ENCODE results near the gene MTHFD1.

Gene MTHFD1

DNA sequence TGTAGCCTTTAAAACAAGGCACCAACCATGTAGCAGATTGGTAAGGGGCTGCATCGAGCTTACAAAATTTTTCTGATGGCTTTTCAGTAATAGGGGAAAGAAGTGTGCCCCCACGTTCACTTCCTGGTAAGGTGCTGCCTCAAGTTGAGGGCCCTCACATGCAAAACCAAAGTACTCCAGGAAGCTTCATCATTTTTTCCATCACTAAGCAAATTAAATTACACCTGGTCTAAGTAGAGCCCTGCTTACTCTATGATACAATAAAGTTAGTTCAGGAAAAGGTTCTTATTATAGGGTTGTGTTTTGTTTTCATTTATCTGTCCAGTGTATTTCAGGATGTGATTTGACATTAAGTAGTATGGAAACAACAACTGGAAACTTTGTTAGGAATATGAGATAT, 62.1 kb downstream of the MTHFD1 start:
- no peak for DNase-seq

DNA sequence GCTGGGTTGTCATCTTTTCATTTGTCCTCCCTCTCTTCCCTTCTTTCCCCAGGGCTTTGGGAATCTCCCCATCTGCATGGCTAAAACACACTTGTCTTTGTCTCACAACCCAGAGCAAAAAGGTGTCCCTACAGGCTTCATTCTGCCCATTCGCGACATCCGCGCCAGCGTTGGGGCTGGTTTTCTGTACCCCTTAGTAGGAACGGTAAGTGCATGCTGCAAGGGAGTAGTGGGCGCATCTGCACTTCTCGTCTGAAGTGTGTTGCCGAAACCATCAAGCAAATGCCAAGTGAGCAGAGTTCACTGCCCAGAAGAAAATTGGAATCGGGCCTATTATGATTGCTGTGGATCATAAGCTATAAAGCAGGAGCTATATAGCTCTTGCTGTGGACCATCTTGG, 66.5 kb downstream of the MTHFD1 start:
- no peak for DNase-seq

DNA sequence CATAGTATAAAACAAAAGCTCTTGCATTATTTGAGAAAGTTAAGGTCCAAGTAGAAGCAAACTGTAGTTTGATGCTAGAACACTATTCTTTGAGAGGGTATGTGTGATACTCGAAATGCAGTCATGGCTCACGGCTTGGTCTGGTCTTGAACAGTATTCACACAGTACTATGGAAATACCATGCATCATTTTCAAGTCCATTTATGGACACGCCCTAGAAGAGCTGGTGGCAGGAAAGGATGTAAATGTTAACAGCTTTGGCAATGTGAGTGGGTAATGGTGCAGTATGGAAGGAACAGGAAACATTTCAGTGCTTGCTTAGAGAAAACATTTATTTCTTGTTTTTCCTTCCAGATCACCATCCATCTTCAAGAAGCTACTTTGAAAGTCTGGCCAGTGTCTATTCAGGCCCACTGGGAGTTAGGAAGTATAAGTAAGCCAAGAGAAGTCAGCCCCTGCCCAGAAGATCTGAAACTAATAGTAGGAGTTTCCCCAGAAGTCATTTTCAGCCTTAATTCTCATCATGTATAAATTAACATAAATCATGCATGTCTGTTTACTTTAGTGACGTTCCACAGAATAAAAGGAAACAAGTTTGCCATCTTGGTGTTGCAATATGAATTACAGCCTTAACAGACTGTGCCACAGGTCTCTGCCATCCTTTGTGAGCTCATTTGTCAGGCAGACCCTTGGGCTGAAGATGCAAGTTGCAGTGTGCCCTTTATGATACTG, 71.4 kb downstream of the MTHFD1 start:
- no peak for DNase-seq

DNA sequence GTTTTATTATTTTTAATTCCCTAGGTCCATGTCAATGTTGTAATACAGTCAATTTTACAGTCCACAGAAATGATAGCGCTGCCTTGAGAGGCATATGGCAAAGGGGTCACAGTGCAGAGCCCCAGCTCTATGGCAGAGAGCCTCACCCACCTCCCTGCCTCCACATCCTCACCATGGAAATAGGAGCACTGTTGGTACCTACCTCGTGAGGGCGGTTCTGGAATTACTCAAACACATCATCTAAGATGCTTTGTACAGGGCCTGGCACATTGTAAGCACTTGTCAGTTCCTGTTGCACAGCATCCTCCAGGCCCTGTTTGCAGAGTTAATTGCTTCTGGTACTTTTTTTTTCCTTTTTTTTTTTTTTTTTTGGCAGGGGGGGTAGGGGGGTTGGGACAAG, 73.1 kb downstream of the MTHFD1 start:
- no peak for DNase-seq

DNA sequence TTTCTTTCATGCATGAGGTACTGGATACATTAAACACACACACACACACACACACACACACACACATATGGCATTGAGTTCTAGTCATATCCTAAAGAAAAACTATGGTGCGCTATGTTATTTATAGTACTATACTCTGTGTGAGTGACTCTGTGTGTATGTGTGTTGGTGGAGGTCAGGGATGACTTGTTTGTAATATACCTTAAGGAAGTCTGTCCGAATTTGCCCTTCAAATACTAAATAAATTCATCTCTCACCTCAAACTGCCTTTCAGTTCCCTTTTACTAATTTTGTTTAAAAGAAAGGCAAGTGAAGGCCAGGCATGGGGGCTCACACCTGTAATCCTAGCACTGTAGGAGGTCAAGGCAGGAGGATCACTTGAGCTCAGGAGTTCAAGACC, 75.0 kb downstream of the MTHFD1 start:
- DNase-seq = no peak

DNA sequence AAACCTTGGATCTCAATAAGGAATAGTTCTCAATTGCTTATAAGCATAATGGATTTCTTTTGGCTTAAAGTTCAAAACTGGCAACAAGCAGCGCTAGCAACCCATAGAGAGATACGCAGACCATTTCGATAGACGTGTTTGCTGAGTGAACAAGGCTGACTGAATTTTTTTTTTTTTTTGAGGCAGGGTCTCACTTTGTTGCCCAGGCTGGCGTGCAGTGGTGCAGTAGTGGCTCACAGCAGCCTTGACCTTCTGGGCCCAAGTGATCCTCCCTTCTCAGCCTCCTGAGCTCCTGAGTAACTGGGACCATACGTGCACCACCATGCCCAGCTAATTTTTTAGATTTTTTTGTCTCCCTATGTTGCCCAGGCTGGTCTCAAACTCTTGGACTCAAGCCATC, 75.7 kb downstream of the MTHFD1 start:
- no peak for DNase-seq

DNA sequence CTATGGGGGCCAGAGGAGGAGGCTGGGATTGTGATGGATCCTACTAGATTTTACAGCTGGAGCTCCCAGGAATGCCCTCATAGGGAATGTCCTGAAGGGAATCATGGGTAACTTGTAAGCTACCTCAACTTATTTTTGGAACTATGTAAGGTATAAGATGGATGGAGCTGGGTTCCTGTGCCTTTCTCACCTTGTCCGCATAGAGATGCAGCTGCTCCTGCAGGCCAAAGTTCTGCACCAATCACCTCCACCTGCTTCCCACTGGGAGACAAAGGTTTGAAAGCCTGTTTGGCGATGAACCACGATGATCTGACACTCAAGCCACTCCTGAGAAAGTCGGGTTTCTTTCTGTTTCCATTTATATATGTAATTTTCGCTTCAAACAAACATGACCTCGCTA, 76.5 kb downstream of the MTHFD1 start:
- no peak for DNase-seq

DNA sequence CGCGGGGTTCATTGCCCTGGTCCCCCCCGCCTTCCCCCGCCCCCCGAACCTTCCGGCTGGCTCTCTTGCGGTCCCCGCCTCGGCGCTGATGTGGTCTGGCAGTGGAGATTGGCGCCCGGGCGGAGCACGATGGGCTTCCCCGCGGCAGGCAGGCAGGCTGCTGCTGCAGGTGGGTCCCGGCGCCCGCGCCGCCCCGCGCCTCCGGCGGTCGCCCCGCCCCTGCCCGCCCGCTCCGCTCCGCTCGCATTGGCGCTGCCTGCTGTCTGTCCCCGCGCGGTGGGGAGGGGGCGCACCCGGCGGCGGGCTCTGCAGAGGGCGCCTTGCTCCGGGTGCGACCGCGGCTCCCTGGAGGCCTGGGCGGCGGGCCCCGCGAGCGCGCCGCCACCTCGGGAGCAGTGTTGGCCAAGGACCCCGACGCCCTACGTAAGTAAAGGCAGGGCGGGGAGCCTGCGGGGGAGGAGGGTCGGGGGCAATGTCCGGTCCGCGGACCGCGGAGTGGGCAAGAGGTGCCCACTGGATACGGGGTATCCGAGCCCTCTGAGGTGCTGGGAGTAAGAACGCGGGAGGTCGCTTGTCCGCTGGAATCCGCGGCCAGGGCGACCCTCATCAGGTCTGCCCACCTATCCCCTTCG, 77.2 kb downstream of the MTHFD1 start, which contains the start of gene AKAP5:
AKAP5 (plus strand) TSS at position 309 of the 632 bp plus-strand sequence. CDS start 2,896 bp downstream, outside the sequence.
- DNase-seq = peak; percentile 77

DNA sequence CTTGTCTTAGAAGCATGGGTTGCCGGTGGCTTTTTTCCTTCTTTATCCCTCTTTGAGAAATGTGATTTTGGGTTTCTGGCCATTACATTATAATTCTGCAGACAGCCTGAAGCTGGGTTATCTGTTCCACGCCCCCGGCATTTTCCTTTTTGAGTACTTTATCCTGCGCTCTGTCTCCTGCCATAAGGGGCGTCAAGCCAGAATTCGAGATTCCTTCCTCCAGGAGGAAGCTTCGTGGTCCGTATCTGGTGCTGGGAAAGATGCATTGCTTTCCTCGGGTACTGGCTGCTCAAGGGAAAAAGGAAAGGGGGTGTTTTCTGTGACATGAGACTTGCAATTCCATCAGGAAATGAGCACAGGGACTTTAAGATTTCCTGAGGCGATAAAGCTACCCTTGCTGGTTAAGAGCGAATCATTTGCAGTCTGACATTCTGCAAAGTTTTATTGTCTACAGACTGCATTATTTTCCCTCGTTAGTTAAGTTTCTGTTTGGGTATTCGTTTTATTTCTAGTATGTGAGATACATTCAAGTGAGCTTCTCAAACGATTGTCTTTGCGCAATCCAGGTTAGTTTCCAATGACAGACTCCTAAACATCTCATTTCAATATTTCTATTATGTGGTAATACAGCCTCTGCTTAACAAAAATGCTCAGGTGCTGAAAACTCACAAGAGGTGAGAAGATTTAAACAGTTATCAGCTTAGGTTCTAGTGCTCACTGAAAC, 77.8 kb downstream of the MTHFD1 start:
- DNase-seq = peak; percentile 56

DNA sequence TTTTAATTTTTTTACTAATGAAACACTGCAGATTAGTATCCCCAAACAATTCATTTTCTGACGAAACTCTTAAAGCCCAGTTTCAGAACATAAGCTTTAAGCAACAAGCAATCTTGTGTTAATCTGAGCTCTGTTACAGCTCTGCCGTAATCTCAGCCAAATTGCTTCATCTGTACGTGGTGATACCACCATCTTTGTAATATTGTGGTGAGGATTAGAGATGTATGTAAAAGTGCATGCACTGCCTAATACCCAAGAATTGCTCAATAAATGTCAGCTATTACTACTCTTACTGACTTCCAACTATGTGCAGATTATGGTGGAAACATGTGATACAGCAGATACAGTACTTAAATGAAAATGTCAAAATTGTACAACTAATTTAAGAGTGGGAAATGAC, 78.9 kb downstream of the MTHFD1 start:
- no peak for DNase-seq

DNA sequence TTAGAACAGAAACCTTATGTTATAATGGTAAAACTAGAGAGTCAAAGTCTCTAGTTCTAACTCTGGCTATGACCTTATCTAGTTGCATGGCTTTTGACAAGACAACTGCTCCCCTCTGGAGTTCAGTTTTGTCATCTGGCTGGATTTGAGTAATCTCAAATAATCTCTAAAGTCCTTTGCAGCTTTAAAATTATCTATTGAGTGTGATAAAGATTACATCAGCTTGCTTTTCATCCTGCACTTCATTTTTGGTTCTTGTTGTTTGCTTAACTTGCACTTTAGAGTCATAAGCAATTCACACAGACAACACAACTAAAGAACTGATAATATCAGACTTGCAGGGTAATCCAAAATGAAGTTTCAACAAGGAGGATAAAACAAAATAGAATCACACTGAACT, 79.4 kb downstream of the MTHFD1 start:
- no peak for DNase-seq

DNA sequence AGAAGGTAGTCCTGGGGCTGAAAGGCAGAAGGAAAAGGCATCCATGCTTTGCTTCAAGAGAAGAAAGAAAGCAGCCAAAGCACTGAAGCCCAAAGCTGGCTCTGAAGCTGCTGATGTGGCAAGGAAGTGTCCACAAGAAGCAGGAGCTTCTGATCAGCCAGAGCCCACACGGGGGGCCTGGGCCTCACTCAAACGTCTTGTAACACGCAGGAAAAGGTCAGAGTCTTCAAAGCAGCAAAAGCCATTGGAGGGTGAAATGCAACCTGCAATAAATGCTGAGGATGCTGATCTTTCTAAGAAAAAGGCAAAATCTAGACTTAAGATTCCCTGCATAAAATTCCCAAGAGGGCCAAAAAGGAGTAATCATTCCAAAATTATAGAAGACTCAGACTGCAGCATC, 80.3 kb downstream of the MTHFD1 start:
- no peak for DNase-seq

DNA sequence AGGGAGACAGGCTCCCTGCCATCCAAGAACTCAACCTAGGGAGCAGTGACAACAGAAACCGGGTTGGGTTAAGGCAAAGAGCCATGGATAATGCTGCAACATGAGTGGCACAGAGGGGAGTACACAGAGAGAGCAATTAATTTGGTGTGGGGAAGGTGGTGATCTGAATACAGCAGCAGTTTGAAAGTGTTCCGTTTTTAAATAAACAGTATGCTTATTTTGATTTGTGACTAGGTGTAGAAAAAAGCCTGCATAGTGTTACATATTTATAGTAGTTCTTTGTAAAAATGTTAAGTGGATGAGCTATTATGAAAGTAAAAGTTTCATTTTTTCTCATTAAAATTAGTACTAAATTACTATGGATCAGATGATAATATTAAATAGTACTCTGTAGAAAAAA, 85.9 kb downstream of the MTHFD1 start:
- no peak for DNase-seq

DNA sequence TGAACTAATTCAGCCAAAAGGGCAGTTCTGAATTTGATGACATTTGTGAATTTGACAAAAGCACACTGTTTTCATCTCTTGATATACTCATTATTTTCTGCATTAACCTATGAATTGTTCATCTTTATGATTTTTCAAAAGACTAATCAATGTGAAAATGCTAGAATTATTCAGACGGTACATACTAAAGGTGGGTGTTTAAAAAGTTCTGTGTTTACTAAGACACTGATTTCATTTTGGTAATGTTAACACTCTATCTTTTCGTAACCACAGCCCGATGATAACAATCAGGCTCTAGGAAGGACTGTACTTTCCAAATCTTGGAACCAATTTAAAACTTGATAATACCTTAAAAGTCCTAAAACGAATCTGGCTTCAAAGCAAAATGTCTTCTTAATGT, 86.5 kb downstream of the MTHFD1 start:
- DNase-seq = no peak

DNA sequence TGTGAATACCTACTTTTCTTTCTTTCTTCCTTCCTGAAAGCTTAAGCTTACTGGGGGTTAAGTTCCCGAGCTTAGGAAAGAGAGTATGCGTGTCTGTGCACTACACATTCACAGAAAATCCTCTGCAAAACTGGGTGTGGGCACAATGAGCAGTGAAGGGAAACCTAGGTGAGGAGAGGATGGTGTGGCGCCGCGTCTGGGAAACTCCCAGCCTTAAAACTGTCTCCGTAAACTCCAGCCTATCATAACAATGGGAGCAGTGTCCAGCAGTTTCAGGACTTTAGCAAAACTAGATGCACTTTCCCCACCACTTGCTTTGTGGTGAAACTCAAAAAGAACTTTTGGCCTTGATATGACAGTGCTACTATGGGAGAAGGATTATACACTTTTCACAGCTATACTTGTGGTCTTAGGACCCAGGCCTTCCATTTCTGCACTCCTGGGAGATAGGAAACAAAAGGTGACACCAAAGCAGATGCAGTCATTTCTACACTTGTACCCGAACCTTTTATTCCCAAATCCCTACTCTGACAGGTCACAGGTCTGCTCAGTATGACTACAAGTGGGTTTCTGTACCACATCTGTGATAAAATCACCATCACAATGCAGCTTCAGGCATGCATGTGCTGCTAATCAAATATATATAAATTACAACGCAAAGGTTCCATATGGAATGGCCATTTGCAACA, 87.6 kb downstream of the MTHFD1 start:
- DNase-seq = no peak

DNA sequence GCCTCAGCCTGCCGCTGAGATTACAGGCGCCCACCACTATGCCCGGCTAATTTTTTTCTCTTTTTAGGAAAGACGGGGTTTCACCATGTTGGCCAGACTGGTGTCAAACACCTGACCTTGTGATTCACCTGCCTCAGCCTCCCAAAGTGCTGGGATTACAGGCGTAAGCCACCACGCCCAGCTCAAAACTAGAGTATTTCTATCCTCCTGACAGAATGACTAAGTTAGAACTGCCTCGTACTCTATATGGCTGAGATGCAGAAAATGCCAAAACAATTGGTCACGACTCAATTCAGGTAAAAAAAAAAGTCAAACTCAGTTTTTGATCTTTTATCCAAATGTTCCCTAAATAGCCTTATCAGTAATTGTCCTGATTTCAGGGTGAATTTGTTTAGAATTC, 88.3 kb downstream of the MTHFD1 start:
- no peak for DNase-seq

DNA sequence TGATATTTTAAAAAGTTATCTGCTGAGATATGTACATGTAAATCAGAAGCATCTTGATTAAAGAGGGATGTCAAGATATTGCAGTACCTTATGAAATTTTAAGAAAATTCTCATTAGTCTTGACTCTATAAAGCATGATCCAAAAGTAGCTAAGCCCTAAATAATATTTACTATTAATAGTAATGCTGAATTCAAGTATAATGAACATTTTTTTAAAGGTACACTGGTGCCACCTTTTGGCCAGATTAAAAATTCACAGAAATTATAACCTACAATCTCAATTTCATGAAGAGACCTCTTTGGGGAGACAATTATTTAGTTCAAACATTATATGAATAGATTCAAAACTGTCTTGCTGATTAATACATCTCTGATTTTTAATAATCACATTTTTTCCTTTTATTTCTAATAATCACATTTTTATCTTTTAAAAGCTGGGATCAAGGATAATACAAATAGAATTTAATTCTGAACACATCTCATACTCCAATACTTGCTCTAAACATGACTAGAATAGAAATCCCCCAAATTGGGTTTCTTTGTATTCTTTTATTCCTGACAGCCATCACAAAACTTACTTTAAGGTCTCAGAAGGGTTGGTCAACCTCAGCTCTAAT, 90.6 kb downstream of the MTHFD1 start:
- no peak for DNase-seq

DNA sequence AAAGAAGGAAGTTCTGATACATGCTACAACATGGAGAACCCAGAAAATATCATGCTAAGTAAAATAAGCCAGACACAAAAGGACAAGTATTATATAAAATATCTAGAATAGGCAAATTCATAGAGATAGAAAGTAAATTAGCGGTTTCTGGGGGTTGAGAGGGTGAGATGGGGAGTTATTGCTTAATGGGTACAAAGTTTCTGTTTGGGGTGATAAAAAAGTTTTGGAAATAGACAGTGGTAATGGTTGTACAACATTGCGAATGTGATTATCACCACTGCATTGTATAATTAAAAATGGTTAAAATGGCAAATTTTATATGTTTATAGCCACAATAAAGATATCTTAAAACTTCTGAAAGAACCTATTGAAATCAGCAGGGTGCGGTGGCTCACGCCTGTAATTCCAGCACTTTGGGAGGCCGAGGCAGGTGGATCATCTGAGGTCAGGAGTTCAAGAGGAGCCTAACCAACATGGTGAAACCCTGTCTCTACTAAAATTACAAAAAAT, 100.5 kb downstream of the MTHFD1 start:
- no peak for DNase-seq

DNA sequence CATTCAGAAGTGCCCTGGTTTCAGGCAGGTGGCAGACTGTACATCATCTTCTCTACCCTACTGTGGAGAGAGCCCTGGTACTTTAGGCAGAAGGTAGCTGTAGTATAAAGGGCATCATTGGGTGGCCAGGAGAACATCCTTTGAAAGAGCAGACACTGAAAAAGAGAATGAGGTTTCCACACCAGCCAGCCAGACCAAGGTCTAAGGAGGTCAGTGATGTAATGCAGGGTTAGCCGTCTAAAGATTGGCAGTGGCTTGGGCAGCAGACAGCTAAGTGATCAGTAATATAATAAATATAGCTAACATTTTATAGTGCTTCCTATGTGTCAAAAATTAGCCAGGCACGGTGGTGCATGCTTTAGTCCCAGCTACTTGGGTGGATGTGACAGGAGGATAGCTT, 103.5 kb downstream of the MTHFD1 start:
- no peak for DNase-seq

DNA sequence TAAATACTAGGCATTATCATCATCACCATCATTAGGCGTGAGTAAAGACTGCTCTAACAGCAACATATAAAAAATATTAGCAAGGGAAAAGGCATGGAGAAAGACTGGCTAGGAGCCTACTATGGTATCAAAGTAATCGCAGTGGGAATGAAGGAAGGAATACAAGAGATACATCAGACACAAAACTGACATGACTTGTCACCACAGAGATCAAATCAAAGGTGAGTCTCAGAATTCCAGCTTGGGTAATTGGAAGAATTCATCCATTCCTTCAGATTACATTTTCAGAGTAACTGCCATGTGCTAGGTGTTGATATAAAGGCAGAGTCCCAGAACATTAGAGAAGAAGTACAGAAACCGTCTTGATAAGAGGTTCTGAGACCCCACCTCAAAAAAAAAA, 105.3 kb downstream of the MTHFD1 start:
- no peak for DNase-seq

DNA sequence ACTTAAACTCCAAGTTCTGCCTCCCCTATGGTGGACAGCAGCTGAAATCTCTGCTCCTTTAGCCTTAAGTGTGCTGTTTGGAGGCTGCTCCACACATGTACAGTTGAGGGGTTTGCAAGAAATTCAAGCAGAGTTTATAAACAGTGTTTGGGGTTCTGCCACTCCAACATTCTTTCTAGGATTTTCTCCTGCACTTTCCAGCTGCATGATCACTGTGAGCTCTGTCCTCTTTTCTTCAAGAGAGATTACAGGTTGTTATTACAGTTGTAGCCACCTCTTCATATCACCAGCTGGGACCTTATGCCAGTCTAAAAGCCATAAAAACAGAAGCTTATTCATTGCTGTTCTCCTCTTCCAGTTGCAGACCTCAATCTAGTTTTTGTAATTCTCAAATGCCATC, 107.1 kb downstream of the MTHFD1 start:
- DNase-seq = no peak

DNA sequence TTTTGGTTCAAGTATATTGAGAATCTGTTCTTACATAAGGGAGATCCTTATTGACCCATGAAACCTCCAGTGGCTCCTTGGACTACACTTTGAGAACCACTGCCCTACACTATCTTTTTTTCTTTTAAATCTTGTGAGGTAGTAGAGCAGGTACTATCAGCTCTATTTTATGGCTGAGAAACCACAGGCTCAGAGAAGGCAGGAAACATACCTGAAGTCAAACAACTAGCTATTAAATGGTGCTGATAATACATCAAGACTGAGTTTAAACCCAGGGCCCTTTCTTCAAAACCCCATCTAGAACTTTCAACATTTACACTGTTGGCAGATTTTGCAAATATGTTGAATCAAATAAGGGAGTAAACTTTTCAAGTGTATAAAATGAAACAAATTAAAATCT, 108.6 kb downstream of the MTHFD1 start:
- DNase-seq = no peak

DNA sequence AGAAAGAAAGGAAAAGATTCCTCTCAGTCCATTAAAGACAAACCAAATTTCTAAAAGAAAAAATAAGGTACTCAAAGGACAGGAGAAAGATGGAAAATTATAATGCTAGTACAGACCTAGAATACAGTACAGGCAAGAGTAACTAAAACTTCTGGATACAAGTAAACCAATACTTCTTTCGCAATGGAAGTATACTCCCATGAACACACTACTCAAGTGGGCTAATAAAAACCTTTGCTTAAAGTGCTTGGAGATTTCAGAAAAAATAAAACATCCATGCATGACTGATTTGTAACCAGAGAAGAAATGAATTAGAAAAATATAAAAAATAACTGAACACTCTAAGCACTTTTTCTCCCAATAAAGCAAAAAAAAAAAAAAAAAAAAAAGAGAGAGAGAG, 111.9 kb downstream of the MTHFD1 start:
- no peak for DNase-seq

Data from femur (tissue), 1 donor.